Uterus (tissue), 2 donors: ENCODE measurements around the gene BRF1.

Source experiments
- CTCF ChIP-seq, 4 experiments: fragments of 200-600 bp in 2 of 4; fragments of 450-650 bp in 2 of 4; sonication (generic) in 2 of 4; IDR thresholded peaks; one replicate each; pipeline ENCODE4 v1.5.1; 2016 to 2019; ENCODE audit warnings: antibody characterized with exemption in 4 of 4, mild to moderate bottlenecking in 2 of 4, moderate library complexity in 1 of 4
- POLR2A ChIP-seq, 2 donors: fragments of 450-650 bp; IDR thresholded peaks; one replicate each; pipeline ENCODE4 v1.6.1; 2016; ENCODE audit warnings: antibody characterized with exemption in 2 of 2, mild to moderate bottlenecking in 1 of 2, moderate library complexity in 1 of 2

GRCh38 chr14:105294142-105294597, 6.6 kb downstream of the BRF1 start:
- TF ChIP-seq CTCF (IDR thresholded peaks at IDR 0.05): no peak
- TF ChIP-seq POLR2A (IDR thresholded peaks at IDR 0.05): no peak
